Mononuclear cell (primary cell): ENCODE data around the gene ARID1B. TPM values are rescaled to one million over a fixed set of nuclear protein-coding genes. Genes with fewer than 3 reads are reported as not detected.

ENCODE experiments used
- H3K27me3 ChIP-seq: 2 replicates; pipeline ENCODE4 v1.6.0; 2011; ENCODE audit warnings: low read length, control low read depth; ENCODE audit not compliant: insufficient read depth
- H3K4me1 ChIP-seq: 2 replicates; pipeline ENCODE4 v1.5.1; 2011; ENCODE audit warnings: mild to moderate bottlenecking, low read length, control low read depth; ENCODE audit not compliant: insufficient read depth
- H3K4me3 ChIP-seq: 2 replicates; pipeline ENCODE4 v1.5.1; 2011; ENCODE audit warnings: mild to moderate bottlenecking, low read length, moderate library complexity
- H3K9me3 ChIP-seq: 2 replicates; pipeline ENCODE4 v1.5.1; 2011; ENCODE audit warnings: low read depth, mild to moderate bottlenecking, control low read depth, low read length
- total RNA-seq: library from RNA; depleted of rRNA; stranded (reverse); fragments of >200 nt; gene quantifications from one replicate; pipeline ENCODE4 v1.2.3, GENCODE V29; 2012

ARID1B gene
- total RNA-seq, 1 donor, result 107 TPM

- Histone ChIP-seq H3K27me3 (no peaks in the 10 kb centered on the region), H3K9me3 (no peaks in the 10 kb centered on the region), H3K4me3 (no peak overlapping the region), H3K4me1 (peaks cover 22% of the 10 kb centered on the region)
Observed at GRCh38 chr6:156994215-156995076, 217.3 kb downstream of the ARID1B start.

GRCh38 chr6:156995502-156995901 is 218.3 kb downstream of the ARID1B start:
- H3K27me3 ChIP-seq, result no peaks in the 10 kb centered on the region
- H3K4me3 ChIP-seq, result no peak overlapping the region
- H3K9me3 ChIP-seq, result no peaks in the 10 kb centered on the region
- peaks cover 21% of the 10 kb centered on the region for H3K4me1 ChIP-seq

GRCh38 chr6:156996265-156996664 is 219.1 kb downstream of the ARID1B start:
- no peaks in the 10 kb centered on the region for H3K27me3 ChIP-seq
- no peaks in the 10 kb centered on the region for H3K9me3 ChIP-seq
- H3K4me1 ChIP-seq, result peaks cover 16% of the 10 kb centered on the region
- H3K4me3 ChIP-seq, result no peak overlapping the region

- Histone ChIP-seq H3K27me3 (no peaks in the 10 kb centered on the region), H3K4me3 (no peak overlapping the region), H3K4me1 (peaks cover 13% of the 10 kb centered on the region), H3K9me3 (no peaks in the 10 kb centered on the region)
Observed at GRCh38 chr6:156998794-156999330, 221.7 kb downstream of the ARID1B start.

GRCh38 chr6:156999762-157000161 is 222.6 kb downstream of the ARID1B start:
- Histone ChIP-seq H3K9me3 (no peaks in the 10 kb centered on the region), H3K4me1 (peaks cover 4% of the 10 kb centered on the region), H3K4me3 (no peak overlapping the region), H3K27me3 (no peaks in the 10 kb centered on the region)

- H3K4me3 ChIP-seq, result no peak overlapping the region
- no peaks in the 10 kb centered on the region for H3K27me3 ChIP-seq
- H3K9me3 ChIP-seq, result no peaks in the 10 kb centered on the region
- no peaks in the 10 kb centered on the region for H3K4me1 ChIP-seq
Observed at GRCh38 chr6:157001716-157002115, 224.5 kb downstream of the ARID1B start.

GRCh38 chr6:157002774-157003173 is 225.6 kb downstream of the ARID1B start:
- Histone ChIP-seq H3K4me1 (no peaks in the 10 kb centered on the region), H3K4me3 (no peak overlapping the region), H3K9me3 (no peaks in the 10 kb centered on the region), H3K27me3 (no peaks in the 10 kb centered on the region)

GRCh38 chr6:157005940-157006339 is 228.8 kb downstream of the ARID1B start:
- Histone ChIP-seq H3K27me3 (no peaks in the 10 kb centered on the region), H3K4me3 (no peak overlapping the region), H3K9me3 (no peaks in the 10 kb centered on the region), H3K4me1 (no peaks in the 10 kb centered on the region)

GRCh38 chr6:157008568-157008967 is 231.4 kb downstream of the ARID1B start:
- H3K4me1 ChIP-seq, result no peaks in the 10 kb centered on the region
- H3K27me3 ChIP-seq, result no peaks in the 10 kb centered on the region
- no peaks in the 10 kb centered on the region for H3K9me3 ChIP-seq
- no peak overlapping the region for H3K4me3 ChIP-seq

- no peak overlapping the region for H3K4me3 ChIP-seq
Observed at GRCh38 chr6:157012355-157012754, 235.2 kb downstream of the ARID1B start.

GRCh38 chr6:157013649-157014304 is 236.6 kb downstream of the ARID1B start:
- no peak overlapping the region for H3K4me3 ChIP-seq
- H3K4me1 ChIP-seq, result peaks cover 7% of the 10 kb centered on the region
- no peaks in the 10 kb centered on the region for H3K9me3 ChIP-seq
- no peaks in the 10 kb centered on the region for H3K27me3 ChIP-seq

More at GRCh38 chr6:157012355-157012754, 235.2 kb downstream of the ARID1B start:
- Histone ChIP-seq H3K9me3 (no peaks in the 10 kb centered on the region), H3K4me1 (no peaks in the 10 kb centered on the region), H3K27me3 (no peaks in the 10 kb centered on the region)

GRCh38 chr6:157014871-157015270 is 237.7 kb downstream of the ARID1B start:
- H3K4me1 ChIP-seq, result peaks cover 18% of the 10 kb centered on the region
- H3K4me3 ChIP-seq, result no peak overlapping the region
- H3K9me3 ChIP-seq, result no peaks in the 10 kb centered on the region
- no peaks in the 10 kb centered on the region for H3K27me3 ChIP-seq

- H3K4me1 ChIP-seq, result peaks cover 19% of the 10 kb centered on the region
- no peaks in the 10 kb centered on the region for H3K27me3 ChIP-seq
- no peak overlapping the region for H3K4me3 ChIP-seq
- no peaks in the 10 kb centered on the region for H3K9me3 ChIP-seq
Observed at GRCh38 chr6:157017022-157017421, 239.8 kb downstream of the ARID1B start.

GRCh38 chr6:157017861-157018260 is 240.7 kb downstream of the ARID1B start:
- Histone ChIP-seq H3K27me3 (no peaks in the 10 kb centered on the region), H3K4me3 (no peak overlapping the region), H3K4me1 (peaks cover 23% of the 10 kb centered on the region), H3K9me3 (no peaks in the 10 kb centered on the region)

GRCh38 chr6:157019115-157019641 is 242.0 kb downstream of the ARID1B start:
- Histone ChIP-seq H3K4me1 (peaks cover 23% of the 10 kb centered on the region), H3K4me3 (no peak overlapping the region), H3K27me3 (no peaks in the 10 kb centered on the region), H3K9me3 (no peaks in the 10 kb centered on the region)
